HG02623 (cell line): ENCODE data around the gene LYPD4.
"Not testable (repeated sequence)": the region's sequence is repeated elsewhere in the genome, so short reads cannot be mapped to it uniquely, and the experiment has no call there.

Source experiments
- ATAC-seq: cut with Tn5 transposase; IDR thresholded peaks from one replicate; pipeline ENCODE4 v1.9.1; 2021; ENCODE audit warnings: moderate library complexity; ENCODE audit not compliant: unreplicated experiment

The LYPD4 gene

GRCh38 chr19:41875973-41876372, 31.5 kb upstream of the LYPD4 start:
- ATAC-seq: not testable (repeated sequence)

GRCh38 chr19:41872775-41873647, 28.5 kb upstream of the LYPD4 start:
- ATAC-seq: no peak

- ATAC-seq: no peak
Measured at GRCh38 chr19:41872384-41872774, 27.9 kb upstream of the LYPD4 start.

GRCh38 chr19:41871573-41872383, 27.3 kb upstream of the LYPD4 start:
- peak; percentile 38 for ATAC-seq

GRCh38 chr19:41870401-41870873, 26.0 kb upstream of the LYPD4 start:
- no peak for ATAC-seq

DNA sequence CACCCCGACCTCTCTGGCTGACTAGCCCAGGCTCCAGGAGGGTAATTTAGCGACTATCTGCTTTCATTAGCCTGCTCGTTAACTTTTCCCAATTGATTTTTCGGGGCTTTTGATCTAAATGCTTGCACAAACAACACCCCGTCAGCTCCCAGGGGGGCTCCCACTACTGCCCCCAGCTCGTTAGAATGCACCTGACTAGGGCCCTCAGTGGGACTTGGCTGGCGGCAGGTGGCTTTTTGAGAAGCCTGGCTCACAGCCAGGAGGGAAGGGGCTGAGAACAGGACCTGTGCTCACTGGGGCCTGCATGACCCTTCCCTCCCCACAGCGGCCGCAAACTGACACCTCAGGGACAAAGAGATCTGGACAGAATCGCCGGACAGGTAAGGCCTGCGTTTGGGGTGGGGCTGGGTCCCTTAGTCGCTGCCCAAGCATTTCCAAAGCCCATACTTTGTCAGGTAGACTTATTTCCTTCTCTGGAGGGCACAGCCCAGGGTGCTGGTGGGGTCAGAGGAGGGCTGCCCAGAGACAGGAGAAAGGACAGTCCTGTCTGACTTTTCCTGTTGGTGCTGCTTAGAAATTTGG, 25.0 kb upstream of the LYPD4 start:
- ATAC-seq: no peak

- ATAC-seq: no peak
Measured at GRCh38 chr19:41868989-41869300, 24.5 kb upstream of the LYPD4 start.

- ATAC-seq: no peak
Measured at GRCh38 chr19:41868120-41868988, 23.9 kb upstream of the LYPD4 start.

DNA sequence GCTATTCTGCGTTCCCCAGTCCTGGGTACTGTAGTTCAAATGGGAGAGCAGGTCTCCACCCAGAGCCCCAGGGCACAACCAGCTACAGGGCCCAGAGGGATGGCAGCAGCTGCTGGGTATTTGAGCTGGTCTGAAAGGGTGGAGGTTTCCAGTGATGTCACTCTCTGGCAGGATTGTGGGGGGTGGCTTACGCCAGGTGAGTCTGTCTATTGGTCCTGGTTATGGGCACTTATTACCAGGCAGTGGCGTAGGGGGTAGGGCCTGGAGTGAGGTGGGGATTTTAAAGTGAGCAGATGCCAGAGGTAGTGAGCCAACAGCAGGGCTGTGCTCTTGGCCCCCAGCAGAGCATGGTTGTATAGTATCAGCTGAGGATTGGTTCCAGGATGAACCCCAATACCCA, 21.8 kb upstream of the LYPD4 start:
- ATAC-seq: no peak

DNA sequence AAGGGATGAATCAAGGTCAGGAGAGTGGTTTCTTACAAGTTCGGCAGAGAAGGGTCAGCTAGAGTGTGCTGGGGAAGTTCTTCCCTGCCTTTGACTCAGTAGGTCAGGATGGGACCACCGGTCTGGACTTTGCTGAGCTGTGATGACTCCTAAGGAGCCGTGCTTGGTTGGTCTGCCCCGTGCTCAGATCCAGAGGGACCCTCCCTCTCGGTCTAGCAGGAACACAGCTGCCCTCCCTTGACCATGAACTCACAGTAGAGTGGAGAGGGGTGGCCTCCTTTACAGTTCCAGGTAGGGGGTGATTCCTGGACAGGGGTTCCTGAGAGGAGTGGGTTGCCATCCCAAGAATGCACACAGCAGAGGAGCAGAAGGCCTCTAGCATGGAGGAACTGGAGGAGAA, 19.9 kb upstream of the LYPD4 start:
- ATAC-seq: no peak

GRCh38 chr19:41863209-41863931, 18.9 kb upstream of the LYPD4 start:
- no peak for ATAC-seq

- no peak for ATAC-seq
Measured at GRCh38 chr19:41862445-41862986, 18.0 kb upstream of the LYPD4 start.

DNA sequence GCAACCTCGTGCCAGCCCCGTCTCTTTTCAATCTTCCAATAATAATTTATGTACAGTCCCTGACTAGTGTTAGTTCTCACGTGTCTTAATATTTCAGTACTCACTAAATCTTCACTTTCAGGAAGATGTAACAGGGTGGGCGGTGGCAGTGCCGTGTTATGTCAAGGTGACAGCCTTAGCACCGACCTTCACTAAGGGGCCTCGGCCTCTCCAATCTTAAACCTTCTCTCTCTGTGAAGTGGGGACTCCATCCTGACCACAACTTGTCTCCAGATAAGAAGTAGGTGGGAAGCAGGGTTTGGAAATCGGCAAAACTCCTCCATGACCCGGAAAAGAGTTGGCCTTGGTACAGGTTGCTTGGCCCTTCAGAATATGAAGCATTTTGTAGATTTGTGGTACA, 17.4 kb upstream of the LYPD4 start:
- ATAC-seq: no peak

DNA sequence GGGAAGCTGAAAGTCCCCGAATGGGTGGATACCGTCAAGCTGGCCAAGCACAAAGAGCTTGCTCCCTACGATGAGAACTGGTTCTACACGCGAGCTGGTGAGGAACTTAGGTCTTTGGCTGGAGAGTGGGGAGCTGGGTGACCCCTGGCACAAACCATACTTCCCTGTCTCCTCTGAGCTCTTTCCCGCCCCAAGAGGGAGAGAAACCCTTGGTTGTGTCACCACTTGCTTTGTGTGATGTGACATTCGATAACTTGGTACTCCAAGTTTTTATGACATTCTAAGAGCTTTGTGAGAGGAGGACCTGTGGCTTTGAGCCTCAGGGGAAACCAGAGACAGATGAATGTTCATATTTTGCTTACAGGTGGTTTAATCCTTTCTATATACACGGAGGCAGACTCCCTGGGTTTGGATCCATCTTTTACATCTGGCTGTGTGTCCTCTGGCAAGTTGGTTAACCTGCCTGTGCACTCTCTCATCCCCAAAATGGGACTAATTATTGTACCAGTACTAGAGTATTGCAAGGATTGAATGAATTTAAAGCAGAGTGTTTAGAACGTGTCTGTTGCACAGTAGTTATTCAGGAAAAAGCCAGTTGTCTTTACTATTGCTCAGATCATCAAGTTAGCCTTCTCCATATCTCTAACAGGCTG, 16.8 kb upstream of the LYPD4 start:
- ATAC-seq: no peak

GRCh38 chr19:41860419-41861115, 16.1 kb upstream of the LYPD4 start:
- ATAC-seq: no peak

- ATAC-seq: peak; percentile 71
Measured at GRCh38 chr19:41859618-41860418, 15.3 kb upstream of the LYPD4 start, which contains the start of gene RPS19. RPS19 (plus strand) TSS chr19:41860255; CDS start chr19:41860775, 520 bp downstream.

- no peak for ATAC-seq
Measured at GRCh38 chr19:41859213-41859617, 14.7 kb upstream of the LYPD4 start.

DNA sequence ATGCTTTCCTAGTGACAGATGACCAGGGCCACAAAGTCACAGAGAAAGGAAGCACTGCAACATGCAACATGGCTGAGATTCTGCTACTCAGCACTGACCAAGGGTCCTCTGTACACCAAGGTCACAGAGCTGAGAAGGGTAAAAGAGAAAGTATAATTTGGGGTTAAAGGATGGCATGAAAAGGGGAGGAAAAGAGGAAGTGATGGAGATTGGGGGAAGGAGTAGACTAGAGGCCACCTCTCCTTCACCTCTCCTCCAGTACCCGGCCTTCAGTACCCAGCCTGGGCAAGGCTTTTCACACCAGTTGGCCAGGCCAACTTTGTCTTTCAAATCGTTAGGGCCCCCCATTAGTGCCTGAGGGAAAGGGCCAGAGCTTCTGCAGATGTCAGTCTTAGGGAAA, 9.3 kb upstream of the LYPD4 start:
- ATAC-seq: no peak
